COLO668 (cell line): ENCODE data around the gene METTL15.
"Not testable (repeated sequence)": the region's sequence is repeated elsewhere in the genome, so short reads cannot be mapped to it uniquely, and the experiment has no call there.

ENCODE experiments used
- DNase-seq: peaks from one replicate; lab custom pipeline; 2025; ENCODE audit not compliant: unreplicated experiment; lab: John Stamatoyannopoulos, UW

The METTL15 gene

DNA sequence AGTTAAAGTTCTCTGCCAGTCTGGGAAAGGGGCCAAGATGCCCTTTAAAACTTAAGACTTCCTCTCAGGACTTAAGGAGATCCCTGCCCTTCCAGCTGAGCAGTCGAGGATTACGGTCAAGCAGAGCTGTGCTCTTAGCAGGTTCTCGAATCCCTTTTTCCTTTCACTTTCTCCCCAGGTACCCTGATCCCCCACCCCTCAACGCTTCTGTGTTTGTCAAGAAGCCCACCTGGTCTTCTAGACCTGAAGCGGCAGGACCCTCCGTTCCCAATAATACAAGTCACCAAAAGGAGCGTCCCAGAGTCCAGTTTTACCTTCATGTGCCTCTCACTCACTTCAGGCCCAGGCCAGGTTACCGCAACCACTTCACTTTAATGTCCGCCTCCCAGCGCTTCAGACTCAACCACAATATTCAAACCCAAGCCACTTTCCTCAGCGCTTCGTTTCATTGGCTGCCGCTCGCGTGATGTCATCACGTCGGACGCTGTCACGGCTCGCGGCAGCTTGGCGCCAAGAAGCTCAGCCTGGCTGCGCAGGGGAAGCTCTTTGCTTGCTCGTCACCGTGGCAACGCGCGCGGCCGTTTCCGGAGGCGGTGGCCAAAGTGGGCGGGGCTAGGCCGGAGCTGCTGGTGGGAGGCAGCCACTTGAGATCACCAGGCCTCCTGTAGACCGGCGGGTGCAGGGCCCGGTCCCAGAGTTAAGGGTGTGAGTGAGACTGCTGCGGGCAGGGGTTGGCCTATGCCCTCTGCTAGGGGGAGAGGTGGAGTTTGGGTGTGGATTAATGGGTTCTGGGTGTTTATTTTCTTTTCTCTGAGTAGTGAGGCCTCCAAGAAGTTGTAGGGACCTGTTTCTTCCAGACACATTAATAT is at the start of gene METTL15, which contains the start of gene KIF18A:
Gene METTL15 (plus strand): TSS at position 639 of the 869 bp plus-strand sequence. CDS start 4,947 bp downstream, outside the sequence.
Gene KIF18A (minus strand): TSS at position 407 of the 869 bp plus-strand sequence. CDS start 10,209 bp downstream, outside the sequence.
- DNase-seq, result peak; percentile 99

GRCh38 chr11:28071305-28071704 is 36.9 kb upstream of the METTL15 start:
- DNase-seq, result no peak

- DNase-seq, result no peak
Measured at GRCh38 chr11:28072321-28072720, 35.9 kb upstream of the METTL15 start.

DNA sequence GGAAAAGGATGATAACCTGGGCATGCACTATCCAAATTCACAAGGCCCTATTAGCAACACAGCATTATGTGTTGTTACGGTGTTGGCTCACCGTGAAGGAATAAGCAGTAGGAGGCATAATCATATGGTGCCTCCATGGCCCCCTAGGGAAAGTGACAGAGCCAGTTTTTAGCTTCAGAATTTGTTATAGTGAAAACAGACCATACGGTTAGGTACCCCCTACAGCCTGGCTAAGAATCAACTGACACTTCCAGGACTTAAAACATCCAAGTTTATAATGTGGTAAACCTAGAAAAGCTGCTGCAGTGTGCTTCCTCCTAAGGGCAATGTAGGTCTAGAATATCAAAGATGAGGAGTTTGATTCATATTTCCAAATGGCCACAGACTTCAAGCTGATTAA is 30.7 kb upstream of the METTL15 start:
- DNase-seq, result no peak

DNA sequence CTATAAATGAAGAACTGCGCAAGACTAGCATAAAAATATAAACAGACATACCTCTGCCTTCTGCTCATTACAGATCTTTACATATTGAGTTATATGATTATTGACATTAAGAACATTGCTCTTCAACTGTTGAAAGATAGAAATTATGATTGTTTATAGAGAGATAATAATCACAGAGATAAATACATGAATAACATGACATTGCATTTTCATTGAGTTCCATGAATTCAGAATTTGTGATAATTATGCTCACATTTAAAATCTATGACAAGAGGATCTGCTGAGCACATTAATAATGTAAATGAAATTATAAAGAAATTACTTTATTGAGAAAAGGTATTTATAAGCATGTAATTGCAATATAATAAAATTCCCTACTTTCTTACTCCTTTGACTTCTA is 25.1 kb upstream of the METTL15 start:
- no peak for DNase-seq

DNA sequence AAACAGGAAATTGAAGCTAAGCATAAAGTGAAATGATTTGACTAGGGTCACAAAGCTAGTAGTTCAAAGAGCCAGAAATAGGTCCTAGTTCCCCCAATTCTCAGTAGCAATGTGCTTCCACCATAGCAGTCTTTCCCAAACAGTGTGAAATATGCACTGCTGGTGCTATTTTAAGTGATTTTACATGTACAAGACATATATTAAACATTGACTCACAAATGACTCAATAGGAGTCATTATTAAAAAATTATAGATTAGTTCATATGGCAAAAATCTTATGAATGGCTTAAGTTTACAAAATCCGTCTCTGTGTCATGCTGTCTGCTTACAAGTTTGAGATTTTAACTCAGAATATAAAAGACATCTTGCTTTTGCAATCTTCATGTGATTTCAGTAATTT is 21.6 kb upstream of the METTL15 start:
- DNase-seq, result no peak

- not testable (repeated sequence) for DNase-seq
Measured at GRCh38 chr11:28087192-28087591, 21.0 kb upstream of the METTL15 start.

GRCh38 chr11:28087693-28088092 is 20.5 kb upstream of the METTL15 start:
- DNase-seq, result not testable (repeated sequence)

DNA sequence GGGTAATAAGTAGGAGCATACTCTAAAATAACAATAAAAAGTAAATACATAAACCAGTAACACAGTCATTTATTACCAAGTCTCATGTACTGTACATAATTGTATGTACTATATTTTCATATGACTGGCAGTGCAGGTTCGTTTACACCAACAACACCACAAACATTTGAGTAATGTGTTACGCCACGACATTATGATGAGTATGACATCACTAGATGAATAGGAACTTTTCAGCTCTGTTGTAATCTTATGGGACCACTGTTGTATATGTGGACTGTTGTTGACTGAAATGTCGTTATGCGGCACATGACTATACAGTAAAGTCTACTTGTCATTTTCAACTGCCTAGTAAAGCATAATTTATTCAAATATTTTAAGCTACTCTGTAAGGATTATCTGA is 18.8 kb upstream of the METTL15 start:
- DNase-seq, result no peak

- no peak for DNase-seq
Measured at GRCh38 chr11:28090052-28090749, 18.0 kb upstream of the METTL15 start.

- no peak for DNase-seq
Measured at GRCh38 chr11:28092786-28093185, 15.4 kb upstream of the METTL15 start.

DNA sequence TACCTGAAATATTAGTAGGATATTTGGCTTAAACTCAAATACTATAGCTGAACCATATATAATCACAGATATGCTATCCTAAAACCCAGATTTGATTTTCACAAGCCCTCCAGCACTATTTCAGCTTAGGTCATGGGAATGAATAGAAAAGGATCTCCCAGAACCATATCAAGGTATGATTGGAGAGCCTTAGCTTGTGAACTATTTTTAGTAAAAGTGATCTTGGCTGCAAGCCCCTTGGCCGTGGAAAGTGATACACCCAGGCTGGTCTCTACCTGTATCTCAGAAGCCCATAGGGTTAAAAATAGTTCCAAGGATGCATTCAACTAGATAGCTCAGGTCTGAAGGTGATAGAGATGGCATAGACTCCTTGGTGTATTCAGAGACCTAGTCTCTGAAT is 9.9 kb upstream of the METTL15 start:
- DNase-seq, result no peak

DNA sequence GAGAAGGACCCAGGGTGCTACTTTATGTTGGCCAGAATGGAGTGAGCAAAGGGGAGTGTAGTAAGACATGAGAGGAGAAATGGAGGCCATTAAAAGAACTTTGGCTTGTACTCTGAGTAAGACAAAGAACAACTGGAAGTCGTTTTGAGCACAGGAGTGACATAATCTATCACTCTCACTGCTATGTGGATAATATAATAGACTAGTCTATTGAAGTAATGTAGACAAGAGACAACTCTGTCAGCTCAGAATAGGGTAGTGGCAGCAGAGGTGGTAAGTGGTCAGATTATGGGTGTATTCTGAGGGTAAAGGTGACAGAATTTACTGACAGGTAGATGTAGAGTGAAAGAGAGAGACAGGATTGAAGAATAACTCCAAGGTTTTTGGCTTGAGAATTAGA is 8.5 kb upstream of the METTL15 start:
- DNase-seq, result no peak

GRCh38 chr11:28100665-28101064 is 7.5 kb upstream of the METTL15 start:
- no peak for DNase-seq

DNA sequence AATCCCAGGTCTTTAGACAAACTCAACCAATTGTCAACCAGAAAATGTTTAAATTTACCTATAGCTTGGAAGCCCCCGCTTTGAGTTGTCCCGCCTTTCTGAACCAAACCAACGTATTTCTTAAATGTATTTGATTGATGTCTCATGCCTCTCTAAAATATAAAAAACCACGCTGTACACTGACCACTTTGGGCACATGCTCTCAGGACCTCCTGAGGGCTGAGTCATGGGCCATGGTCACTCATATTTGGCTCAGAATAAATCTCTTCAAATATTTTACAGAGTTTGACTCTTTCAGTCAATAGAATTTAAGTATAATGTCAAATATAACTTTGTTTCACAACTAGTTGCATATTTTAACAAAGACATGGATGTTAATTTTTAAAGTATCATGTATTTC is 5.9 kb upstream of the METTL15 start:
- DNase-seq, result not testable (repeated sequence)

GRCh38 chr11:28104425-28104824 is 3.8 kb upstream of the METTL15 start:
- no peak for DNase-seq

DNA sequence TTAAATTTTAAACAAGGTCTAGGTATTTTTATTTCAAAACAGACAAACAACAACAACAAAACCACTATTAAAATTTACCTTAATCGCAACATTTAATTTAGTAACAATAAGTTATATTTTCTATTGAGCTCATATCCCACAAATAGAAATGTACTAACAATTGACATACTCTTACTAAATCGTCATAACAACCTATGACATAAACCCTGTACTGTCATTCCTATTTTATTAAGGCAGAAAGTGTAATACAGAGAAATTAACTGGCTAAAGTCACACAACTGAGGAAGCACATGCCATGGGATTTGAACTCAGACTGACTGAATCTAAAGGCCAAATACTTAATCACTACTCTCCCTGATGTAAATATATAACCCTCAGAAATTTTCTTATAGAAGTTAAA is 3.2 kb upstream of the METTL15 start:
- no peak for DNase-seq

DNA sequence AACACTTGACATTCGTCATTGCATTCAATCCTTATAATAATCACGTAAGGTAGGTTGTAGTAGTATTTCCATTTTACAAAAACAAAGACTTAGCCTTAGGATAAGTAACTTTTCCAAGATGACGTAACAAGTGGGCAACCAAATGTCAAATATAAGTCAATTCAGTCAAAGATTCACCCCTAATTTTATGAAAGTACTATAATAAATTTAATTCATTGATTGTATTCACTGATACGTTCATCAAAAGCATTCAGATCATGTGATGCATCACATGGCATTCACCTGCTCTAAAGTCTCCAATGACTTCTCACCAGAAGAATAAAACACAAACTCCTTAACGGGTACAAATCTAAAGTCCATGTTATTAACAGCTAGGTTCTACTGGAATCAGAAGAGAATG is 2.3 kb upstream of the METTL15 start:
- DNase-seq, result no peak

DNA sequence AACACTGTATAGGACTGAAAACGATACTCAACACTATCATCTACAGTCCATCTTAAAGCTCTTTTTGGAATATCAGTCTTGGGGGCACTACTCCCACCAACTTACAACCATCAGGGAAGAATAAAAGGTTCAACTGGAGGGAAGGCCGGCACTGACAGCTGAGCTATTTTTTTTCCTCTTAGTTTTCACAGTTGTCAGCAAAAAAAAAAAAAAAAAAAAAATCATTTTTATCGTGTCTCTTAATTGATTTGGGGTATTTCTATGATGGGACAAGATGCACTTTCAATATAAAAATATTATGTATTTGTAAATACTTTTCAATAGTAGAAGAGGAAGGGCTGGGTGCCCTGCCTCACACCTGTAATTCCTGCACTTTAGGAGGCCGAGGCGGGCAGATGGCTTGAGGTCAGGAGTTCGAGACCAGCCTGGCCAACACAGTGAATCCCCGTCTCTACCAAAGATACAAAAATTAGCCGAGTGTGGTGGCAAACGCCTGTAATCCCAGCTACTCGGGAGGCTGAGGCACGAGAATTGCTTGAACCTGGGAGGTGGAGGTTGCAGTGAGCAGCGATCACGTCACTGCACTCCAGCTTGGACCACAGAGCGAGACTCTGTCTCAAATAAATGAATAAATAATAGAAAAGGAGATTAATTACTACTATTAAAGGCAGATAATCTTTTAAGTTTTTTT is 1.7 kb upstream of the METTL15 start:
- DNase-seq, result no peak

- DNase-seq, result peak; percentile 25
Measured at GRCh38 chr11:28107191-28107749, 918 bp upstream of the METTL15 start.

GRCh38 chr11:28108958-28109357 is 770 bp downstream of the METTL15 start:
- DNase-seq, result no peak
